ENCODE results near the gene MDM2.
"Not testable (repeated sequence)": the region's sequence is repeated elsewhere in the genome, so short reads cannot be mapped to it uniquely, and the experiment has no call there.

Gene MDM2

GRCh38 chr12:68791897-68792481, 16.0 kb upstream of the MDM2 start:
- TF ChIP-seq POLR2A (IDR thresholded peaks at IDR 0.05; ENCODE audit: low read length) (no peak), GATA1 (IDR thresholded peaks at IDR 0.05; ENCODE audit: low read depth, low read length) (no peak)
- DNase-seq, result no peak

- DNase-seq, result peak; percentile 77 to 79
- no peak for TF ChIP-seq GATA1 (IDR thresholded peaks at IDR 0.05; ENCODE audit: low read depth, low read length)
- TF ChIP-seq POLR2A (IDR thresholded peaks at IDR 0.05; ENCODE audit: low read length), result no peak
Observed at GRCh38 chr12:68792952-68793351, 15.0 kb upstream of the MDM2 start.

GRCh38 chr12:68793436-68793835, 14.5 kb upstream of the MDM2 start:
- no peak for TF ChIP-seq POLR2A (IDR thresholded peaks at IDR 0.05; ENCODE audit: low read length)

GRCh38 chr12:68793975-68794652, 13.9 kb upstream of the MDM2 start:
- no peak for TF ChIP-seq POLR2A (IDR thresholded peaks at IDR 0.05; ENCODE audit: low read length)
- TF ChIP-seq GATA1 (IDR thresholded peaks at IDR 0.05; ENCODE audit: low read depth, low read length), result no peak
- no peak for DNase-seq

More at GRCh38 chr12:68793436-68793835, 14.5 kb upstream of the MDM2 start:
- DNase-seq, result no peak

- TF ChIP-seq GATA1 (IDR thresholded peaks at IDR 0.05; ENCODE audit: low read depth, low read length) (no peak), POLR2A (IDR thresholded peaks at IDR 0.05; ENCODE audit: low read length) (no peak)
- no peak for DNase-seq
Observed at GRCh38 chr12:68794653-68795251, 13.2 kb upstream of the MDM2 start.

- DNase-seq, result no peak
- TF ChIP-seq GATA1 (IDR thresholded peaks at IDR 0.05; ENCODE audit: low read depth, low read length), result no peak
- no peak for TF ChIP-seq POLR2A (IDR thresholded peaks at IDR 0.05; ENCODE audit: low read length)
Observed at GRCh38 chr12:68796399-68796798, 11.6 kb upstream of the MDM2 start.

GRCh38 chr12:68798882-68799234, 9.1 kb upstream of the MDM2 start:
- TF ChIP-seq GATA1 (IDR thresholded peaks at IDR 0.05; ENCODE audit: low read depth, low read length), result no peak
- DNase-seq, result no peak

- DNase-seq, result no peak
- TF ChIP-seq POLR2A (IDR thresholded peaks at IDR 0.05; ENCODE audit: low read length) (no peak), GATA1 (IDR thresholded peaks at IDR 0.05; ENCODE audit: low read depth, low read length) (no peak)
Observed at GRCh38 chr12:68800294-68800693, 7.7 kb upstream of the MDM2 start.

GRCh38 chr12:68801124-68801523, 6.9 kb upstream of the MDM2 start:
- DNase-seq, result not testable (repeated sequence)

- not testable (repeated sequence) for DNase-seq
Observed at GRCh38 chr12:68802372-68802745, 5.6 kb upstream of the MDM2 start.

GRCh38 chr12:68802911-68803651, 4.9 kb upstream of the MDM2 start:
- DNase-seq, result not testable (repeated sequence)

GRCh38 chr12:68803948-68804656, 3.9 kb upstream of the MDM2 start:
- DNase-seq, result no peak
- TF ChIP-seq POLR2A (IDR thresholded peaks at IDR 0.05; ENCODE audit: low read length), result no peak
- TF ChIP-seq GATA1 (IDR thresholded peaks at IDR 0.05; ENCODE audit: low read depth, low read length), result no peak

- TF ChIP-seq GATA1 (IDR thresholded peaks at IDR 0.05; ENCODE audit: low read depth, low read length) (no peak), POLR2A (IDR thresholded peaks at IDR 0.05; ENCODE audit: low read length) (no peak)
Observed at GRCh38 chr12:68804657-68805591, 3.1 kb upstream of the MDM2 start.

More at GRCh38 chr12:68804657-68805591, 3.1 kb upstream of the MDM2 start:
- DNase-seq, result peak; percentile 14 to 17

Measured in erythroblast (primary cell).